Spleen (tissue), 7 donors: Measurements from ENCODE around the gene VN1R4.
"Not testable (repeated sequence)": the region's sequence is repeated elsewhere in the genome, so short reads cannot be mapped to it uniquely, and the experiment has no call there.

ENCODE experiments used
- CTCF ChIP-seq, 11 experiments: fragments of 200-600 bp in 7 of 11; fragments of 450-650 bp in 4 of 11; sonication (generic) in 4 of 11; IDR thresholded peaks in 8 of 11; conservative IDR thresholded peaks in 3 of 11; 1 replicate in 7 of 11; 2 replicates in 4 of 11; pipeline versions ENCODE4 v1.4.0 to v1.8.0; 2016 to 2021; ENCODE audit warnings: antibody characterized with exemption in 11 of 11, inconsistent platforms in 4 of 11, mild to moderate bottlenecking in 1 of 11
- POLR2AphosphoS5 ChIP-seq, 3 donors: sonication (generic); formaldehyde crosslinking; IDR thresholded peaks; one replicate each; pipeline ENCODE4 v1.5.1; 2017; ENCODE audit warnings: antibody characterized with exemption in 3 of 3
- donor health status: DM: no; HTN: no; CAD: no; lungs with moderate emphysema.
- donor health status: DM: no; HTN: no; CAD: no.
- donor health status: DM: no; HTN: no; CAD: no.

GRCh38 chr19:53257715-53258342 is 9.7 kb downstream of the VN1R4 start, which contains the start of gene VN1R2:
- not testable (repeated sequence) for TF ChIP-seq POLR2AphosphoS5 (IDR thresholded peaks at IDR 0.05); CTCF (IDR thresholded peaks at IDR 0.05 in 8 of 11, conservative IDR thresholded peaks at IDR 0.05 in 3 of 11)
